Suppressor macrophage (primary cell): ENCODE data around the gene DPYSL4.

ENCODE experiments used
- DNase-seq, 4 experiments: peaks; one replicate each; pipeline ENCODE4 v3.0.0-alpha.2; 2020 to 2022

Gene DPYSL4

DNA sequence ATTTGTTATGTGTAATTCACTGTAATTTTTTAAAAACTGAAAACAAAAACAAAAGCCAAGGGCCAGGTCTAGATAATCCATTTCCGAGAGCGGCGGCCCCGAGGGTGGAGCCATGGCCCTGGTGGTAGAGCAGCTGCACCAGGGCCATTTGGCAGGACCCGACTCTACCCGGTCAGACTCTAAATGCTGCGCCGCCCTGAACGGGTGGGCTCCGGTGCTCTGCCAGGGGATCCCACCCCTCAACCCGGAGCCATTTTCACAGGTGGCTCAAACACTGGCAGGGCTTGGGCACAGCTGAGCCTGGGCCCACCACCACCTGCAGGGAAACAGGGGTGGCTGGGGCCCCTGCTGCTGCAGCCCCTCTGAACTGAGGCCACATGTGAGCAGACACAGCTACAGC, 56.9 kb downstream of the DPYSL4 start:
- no peak for DNase-seq

DNA sequence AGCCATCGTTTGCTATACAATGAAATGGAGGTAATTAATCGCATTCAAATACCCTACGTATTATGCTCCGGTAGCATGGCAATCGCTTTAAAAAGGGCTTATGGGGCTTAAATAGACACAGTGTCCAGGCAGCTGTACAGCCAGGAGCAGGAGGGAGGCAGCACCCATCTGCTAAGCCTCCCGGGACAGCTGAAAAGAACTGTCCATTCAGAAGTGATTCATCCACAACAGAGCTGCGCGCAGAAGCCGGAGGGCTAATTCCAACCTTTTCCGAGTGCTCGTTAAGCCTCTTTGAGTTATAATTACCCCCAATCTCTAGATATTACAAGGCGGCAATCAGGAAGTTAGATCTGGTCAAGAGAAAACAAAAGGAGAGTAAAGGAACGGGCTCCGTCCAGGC, 58.3 kb downstream of the DPYSL4 start:
- no peak for DNase-seq

DNA sequence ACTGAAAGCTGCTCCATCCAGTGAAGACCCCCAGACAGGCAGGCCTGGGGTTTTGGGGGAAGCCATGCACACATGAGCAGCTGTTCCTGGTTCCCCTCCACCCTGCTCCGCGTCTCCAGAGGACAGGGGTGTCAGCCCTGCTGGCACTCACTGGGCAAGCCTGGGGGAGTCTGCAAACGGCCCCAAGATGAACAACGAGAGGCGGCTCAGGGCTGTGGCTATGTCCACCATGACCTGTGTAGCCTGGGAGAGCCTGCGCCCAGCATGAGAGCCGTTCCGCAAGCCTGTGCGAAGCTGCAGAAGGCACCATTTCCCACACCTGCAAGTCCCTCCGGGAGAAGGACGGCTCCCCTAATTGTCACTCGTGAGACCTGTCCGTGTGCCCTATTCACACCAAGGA, 59.5 kb downstream of the DPYSL4 start:
- no peak for DNase-seq

DNA sequence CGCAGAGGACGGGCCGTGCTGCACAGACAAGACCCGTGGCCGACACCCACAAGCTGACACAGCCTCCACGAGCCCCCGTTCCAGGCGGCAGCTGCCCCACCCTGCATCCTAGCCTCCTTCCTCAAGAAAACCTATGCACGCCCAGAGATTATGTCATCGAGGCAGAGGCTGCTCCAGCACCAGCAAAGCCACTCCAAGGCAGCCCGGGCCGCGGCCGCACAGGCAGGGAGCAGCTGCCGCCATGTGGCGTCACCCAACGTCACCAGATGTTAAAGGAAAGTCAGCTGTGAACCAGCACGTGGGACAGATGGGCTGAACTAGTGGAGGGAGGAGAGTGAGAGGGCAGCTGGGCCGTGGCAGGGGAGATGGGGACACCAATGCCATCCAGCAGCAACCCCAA, 61.2 kb downstream of the DPYSL4 start:
- no peak for DNase-seq

DNA sequence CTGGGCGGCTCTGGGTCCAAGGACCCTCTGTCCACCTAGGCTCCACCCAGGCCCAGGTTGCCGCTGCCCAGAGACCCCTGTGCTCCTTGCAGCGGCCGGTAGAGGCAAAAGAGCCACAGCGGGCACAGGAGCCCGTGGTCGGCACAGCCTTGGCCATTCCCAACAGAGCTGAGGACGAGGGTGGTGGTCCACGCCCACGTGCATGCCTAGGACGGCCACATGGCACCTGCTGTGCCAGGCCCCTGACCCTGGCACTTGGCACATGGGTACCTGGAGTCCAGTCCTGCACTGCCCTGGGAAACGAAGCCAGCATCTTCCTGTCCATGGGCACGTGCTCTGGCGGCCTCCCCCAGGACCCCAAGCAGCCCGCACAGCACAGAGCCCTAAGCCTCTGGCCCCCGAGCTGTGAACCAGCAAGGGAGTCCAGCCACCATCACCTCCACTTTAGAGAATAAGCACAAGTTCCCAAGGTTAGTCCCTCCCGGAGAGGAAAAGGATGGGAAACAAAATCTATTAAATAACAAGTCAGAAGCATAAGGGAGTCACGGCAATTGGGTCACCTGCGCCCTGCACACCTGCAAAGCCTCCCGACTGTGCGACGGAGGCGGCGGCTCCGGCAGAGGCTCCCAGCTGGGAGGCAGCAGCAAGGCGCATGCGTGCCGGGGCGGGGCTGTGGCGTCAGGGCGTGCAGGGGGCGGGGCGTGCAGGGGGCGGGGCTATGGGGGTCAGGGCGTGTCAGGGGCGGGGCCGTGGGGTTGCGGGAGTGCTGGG, 61.9 kb downstream of the DPYSL4 start:
- DNase-seq, result peak; percentile 17 to 74 (median 48)

DNA sequence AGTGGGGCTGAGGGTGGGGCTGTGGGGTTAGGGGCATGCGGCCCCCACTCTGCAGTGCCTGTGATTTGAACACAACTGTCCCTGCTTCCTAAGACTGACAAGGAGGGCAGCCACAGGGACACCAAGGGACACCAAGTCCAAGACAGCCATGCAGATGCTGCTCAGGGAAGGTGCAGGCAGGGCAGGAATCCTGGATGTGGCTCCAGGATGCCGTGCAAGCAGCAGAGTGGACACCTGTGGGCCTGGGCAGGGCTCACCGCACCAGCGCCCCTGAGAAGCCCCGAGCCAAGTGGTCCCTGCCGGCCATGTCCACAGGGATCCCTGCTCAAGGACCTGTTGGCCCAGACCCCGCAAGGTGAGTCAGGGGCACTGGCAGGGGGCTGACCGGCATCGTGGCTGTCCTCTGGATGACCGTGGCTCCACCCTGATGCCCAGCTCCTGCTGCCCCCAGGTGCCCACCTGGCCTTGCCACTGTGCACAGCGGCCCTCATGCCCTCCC, 62.5 kb downstream of the DPYSL4 start:
- DNase-seq, result no peak

DNA sequence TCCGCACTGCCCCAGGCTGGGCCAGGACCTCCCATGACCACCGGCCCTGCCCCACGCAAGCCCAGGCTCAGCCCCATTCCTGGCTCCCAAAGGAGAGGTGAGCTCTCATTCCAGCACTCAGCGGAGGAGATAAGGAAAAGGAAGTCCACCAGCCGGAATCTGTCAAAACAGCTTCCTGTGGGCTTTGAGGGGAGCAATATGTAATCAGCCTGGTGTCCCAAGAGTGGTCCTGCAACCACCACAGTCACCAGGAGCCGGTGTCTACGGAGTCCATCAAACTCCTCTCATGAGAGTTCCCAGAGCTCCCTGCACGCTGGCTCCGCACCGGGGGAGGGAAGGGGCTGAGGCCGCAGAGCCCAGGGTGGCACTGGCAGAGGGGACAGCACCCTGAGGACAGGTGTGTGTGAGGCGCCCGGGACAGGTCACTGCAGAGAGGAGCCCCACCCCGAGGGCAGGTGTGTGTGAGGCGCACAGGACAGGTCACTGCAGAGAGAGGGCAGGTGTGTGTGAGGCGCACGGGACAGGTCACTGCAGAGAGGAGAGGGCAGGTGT, 63.2 kb downstream of the DPYSL4 start:
- DNase-seq, result no peak

DNA sequence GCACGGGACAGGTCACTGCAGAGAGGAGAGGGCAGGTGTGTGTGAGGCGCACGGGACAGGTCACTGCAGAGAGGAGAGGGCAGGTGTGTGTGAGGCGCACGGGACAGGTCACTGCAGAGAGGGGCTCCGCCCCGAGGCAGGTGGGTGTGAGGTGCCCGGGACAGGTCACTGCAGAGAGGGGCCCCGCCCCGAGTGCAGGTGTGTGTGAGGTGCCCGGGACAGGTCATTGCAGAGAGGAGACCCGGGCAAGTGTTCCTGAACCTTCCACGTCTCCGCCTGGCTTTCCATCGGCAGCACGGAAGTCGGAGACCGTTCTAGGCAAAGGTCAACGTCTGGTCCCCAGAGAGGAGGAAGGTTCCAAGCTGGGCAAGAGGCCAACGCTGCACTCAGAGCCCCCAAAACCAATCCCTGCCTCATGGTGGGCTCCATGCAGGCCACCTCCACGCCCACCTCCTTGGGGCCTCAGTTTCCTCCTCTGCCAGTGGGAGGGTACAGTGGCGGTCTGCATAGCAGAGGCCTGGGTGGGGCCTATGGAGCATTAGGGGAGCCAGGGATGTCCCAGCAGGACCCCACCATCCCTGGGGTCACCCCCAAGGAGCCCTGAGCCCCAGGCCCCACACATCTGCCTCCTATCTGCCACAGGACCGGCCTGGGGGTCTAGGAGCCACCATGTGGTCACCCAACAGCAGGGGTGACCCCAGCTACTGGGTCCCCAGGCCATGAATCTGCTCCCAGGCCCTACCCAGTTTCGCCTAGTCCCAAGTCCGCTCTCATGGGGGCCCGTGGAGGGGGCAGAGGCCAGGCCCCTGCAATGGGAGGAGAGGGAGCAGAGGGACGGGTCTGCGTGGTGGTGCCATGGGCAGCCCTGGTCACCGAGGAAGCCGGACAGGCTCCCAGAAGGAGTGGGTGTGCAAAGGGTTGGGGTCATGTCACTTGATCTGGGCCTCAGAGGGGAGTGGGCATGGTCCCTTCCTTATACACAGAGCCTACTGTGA, 64.0 kb downstream of the DPYSL4 start:
- no peak for DNase-seq

DNA sequence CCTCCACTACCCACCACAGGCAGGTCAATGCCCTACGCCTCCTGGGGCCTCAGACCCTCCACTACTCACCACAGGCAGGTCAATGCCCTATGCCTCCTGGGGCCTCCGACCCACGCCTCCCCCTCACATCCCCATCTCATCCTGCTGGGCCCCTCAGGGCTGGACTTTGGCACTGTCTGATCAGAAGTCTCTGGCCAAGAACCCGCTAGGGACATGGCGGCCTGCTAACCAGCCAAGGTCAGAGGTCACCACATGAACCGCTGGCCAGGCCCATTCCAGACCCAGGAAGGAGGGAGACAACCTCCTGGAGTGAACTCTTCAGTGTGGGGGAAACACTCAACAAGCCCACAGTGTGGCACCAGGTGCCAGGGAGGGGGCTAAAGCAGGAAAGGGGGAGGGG, 65.2 kb downstream of the DPYSL4 start:
- DNase-seq, result no peak

DNA sequence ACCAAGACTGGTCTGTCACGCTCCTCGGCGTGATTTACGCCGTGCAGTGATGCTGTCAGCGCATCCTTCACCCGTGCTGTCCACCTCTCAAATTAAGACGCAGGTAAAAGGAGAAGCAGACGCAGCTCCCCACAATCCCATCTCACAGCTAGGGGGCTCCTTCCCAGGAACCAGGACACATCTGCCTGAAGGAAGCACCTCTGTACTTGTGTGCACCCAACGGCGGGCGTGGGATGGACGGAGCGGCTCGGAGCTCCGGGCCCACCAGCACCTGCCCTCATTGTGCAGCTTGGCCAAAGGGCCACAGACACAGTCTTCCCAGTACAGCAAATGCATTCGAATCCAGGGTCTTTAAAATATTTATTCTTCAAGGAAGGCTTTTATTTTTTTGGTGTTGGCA, 65.7 kb downstream of the DPYSL4 start:
- no peak for DNase-seq

DNA sequence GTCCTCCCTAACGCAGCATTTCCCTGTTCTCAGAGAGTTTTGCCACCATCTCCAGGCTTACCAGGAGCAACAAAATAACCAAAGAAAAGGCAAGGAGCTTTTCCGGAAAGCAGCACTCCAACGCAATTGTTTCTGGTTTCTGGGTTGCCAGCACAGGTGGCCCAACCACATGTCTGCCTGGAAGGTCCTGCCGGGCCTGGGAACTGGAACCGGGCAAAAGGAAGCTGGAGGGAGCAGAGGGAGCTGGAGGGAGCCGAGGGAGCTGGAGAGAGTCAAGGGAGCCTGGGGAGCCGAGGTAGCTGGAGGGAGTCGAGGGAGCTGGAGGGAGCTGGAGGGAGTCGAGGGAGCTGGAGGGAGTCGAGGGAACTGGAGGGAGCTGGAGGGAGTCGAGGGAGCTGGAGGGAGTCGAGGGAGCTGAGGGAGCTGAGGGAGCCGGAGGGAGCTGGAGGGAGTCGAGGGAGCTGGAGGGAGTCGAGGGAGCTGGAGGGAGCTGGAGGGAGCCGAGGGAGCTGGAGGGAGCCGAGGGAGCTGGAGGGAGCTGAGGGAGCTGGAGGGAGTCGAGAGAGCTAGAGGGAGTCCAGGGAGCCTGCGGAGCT, 66.4 kb downstream of the DPYSL4 start:
- DNase-seq, result no peak

DNA sequence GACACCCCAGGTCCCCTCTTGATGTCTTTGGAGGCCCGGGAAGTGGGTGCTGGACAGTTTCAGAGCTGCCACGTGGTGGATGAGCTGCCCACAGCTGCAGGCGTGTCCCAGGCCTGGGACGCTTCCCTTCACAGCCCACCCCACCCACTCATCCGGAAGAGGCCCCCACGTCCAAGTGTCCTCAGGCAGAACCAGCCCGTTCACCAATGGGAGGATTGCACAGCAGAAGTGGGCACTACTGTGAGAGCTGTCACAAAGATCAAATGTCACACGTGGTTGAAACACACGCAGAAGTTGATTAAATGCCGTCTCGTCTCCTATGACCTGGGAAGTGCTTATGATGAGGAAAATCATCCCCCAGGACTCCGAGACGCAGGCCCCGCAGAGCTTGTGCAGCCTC, 68.1 kb downstream of the DPYSL4 start:
- DNase-seq, result peak; percentile 31 to 62 (median 42)
